SK-N-SH (cell line): Measurements from ENCODE around the gene HOXC6.

Experiments
- EP300 ChIP-seq, 2 experiments: IDR thresholded peaks; 2 replicates each; pipeline versions ENCODE4 v1.4.0 to v1.6.1; 2012; ENCODE audit warnings: borderline replicate concordance in 1 of 2, low read depth in 1 of 2, low read length in 1 of 2
- FOSL2 ChIP-seq: IDR thresholded peaks from 2 replicates; pipeline ENCODE4 v1.4.0; 2012; ENCODE audit warnings: low read depth, mild to moderate bottlenecking, moderate library complexity, borderline replicate concordance
- GABPA ChIP-seq: IDR thresholded peaks from 2 replicates; pipeline ENCODE4 v1.4.0; 2012; ENCODE audit warnings: low read depth, mild to moderate bottlenecking
- GATA2 ChIP-seq: sonication (generic); formaldehyde crosslinking; IDR thresholded peaks from 2 replicates; pipeline ENCODE4 v1.5.0; 2020; ENCODE audit warnings: mild to moderate bottlenecking, missing genetic modification reagents
- MXI1 ChIP-seq: IDR thresholded peaks from 2 replicates; pipeline ENCODE4 v1.6.1; 2012; ENCODE audit warnings: mild to moderate bottlenecking, low read depth, low read length, improper control_type of control experiment
- NFIC ChIP-seq: IDR thresholded peaks from 2 replicates; pipeline ENCODE4 v1.4.0; 2012; ENCODE audit warnings: borderline replicate concordance
- POLR2AphosphoS5 ChIP-seq: IDR thresholded peaks from 2 replicates; pipeline ENCODE4 v1.6.1; 2012; ENCODE audit warnings: low read depth, low read length
- RAD21 ChIP-seq: IDR thresholded peaks from 2 replicates; pipeline ENCODE4 v1.6.1; 2012; ENCODE audit warnings: mild to moderate bottlenecking, low read length
- RCOR1 ChIP-seq: fragments of 150-350 bp; IDR thresholded peaks from 2 replicates; pipeline ENCODE4 v1.6.1; 2017; ENCODE audit warnings: antibody characterized with exemption, low read length
- TCF12 ChIP-seq: IDR thresholded peaks from 2 replicates; pipeline ENCODE4 v1.4.0; 2012
- YY1 ChIP-seq: IDR thresholded peaks from 2 replicates; pipeline ENCODE4 v1.4.0; 2012; ENCODE audit warnings: low read depth, mild to moderate bottlenecking
- TF ChIP-seq, protein P1 (sequence below): fragments of 200-600 bp; sonication (generic); IDR thresholded peaks from 2 replicates; pipeline ENCODE4 v1.6.1; 2017; ENCODE audit warnings: antibody characterized with exemption, mild to moderate bottlenecking, moderate library complexity
- TF ChIP-seq, protein P2 (sequence below): IDR thresholded peaks from 2 replicates; pipeline ENCODE4 v1.4.0; 2012; ENCODE audit warnings: low read depth, borderline replicate concordance
- TF ChIP-seq, protein P3 (sequence below): fragments of 150-350 bp; IDR thresholded peaks from 2 replicates; pipeline ENCODE4 v1.6.1; 2017; ENCODE audit warnings: antibody characterized with exemption, low read length, low read depth, borderline replicate concordance

GRCh38 chr12:54040648-54041047, 12.4 kb downstream of the HOXC6 start:
- TF ChIP-seq RCOR1, result no peak
- TF ChIP-seq, protein P1, sequence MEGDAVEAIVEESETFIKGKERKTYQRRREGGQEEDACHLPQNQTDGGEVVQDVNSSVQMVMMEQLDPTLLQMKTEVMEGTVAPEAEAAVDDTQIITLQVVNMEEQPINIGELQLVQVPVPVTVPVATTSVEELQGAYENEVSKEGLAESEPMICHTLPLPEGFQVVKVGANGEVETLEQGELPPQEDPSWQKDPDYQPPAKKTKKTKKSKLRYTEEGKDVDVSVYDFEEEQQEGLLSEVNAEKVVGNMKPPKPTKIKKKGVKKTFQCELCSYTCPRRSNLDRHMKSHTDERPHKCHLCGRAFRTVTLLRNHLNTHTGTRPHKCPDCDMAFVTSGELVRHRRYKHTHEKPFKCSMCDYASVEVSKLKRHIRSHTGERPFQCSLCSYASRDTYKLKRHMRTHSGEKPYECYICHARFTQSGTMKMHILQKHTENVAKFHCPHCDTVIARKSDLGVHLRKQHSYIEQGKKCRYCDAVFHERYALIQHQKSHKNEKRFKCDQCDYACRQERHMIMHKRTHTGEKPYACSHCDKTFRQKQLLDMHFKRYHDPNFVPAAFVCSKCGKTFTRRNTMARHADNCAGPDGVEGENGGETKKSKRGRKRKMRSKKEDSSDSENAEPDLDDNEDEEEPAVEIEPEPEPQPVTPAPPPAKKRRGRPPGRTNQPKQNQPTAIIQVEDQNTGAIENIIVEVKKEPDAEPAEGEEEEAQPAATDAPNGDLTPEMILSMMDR, result no peak
- no peak for TF ChIP-seq YY1
- no peak for TF ChIP-seq RAD21
- no peak for TF ChIP-seq TCF12
- TF ChIP-seq MXI1, result no peak
- no peak for TF ChIP-seq GATA2 (CRISPR knock-in tag)
- TF ChIP-seq POLR2AphosphoS5, result no peak
- no peak for TF ChIP-seq GABPA
- TF ChIP-seq NFIC, result no peak
- TF ChIP-seq, protein P2, sequence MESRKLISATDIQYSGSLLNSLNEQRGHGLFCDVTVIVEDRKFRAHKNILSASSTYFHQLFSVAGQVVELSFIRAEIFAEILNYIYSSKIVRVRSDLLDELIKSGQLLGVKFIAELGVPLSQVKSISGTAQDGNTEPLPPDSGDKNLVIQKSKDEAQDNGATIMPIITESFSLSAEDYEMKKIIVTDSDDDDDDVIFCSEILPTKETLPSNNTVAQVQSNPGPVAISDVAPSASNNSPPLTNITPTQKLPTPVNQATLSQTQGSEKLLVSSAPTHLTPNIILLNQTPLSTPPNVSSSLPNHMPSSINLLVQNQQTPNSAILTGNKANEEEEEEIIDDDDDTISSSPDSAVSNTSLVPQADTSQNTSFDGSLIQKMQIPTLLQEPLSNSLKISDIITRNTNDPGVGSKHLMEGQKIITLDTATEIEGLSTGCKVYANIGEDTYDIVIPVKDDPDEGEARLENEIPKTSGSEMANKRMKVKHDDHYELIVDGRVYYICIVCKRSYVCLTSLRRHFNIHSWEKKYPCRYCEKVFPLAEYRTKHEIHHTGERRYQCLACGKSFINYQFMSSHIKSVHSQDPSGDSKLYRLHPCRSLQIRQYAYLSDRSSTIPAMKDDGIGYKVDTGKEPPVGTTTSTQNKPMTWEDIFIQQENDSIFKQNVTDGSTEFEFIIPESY, result no peak
- TF ChIP-seq EP300 (IDR thresholded peaks at IDR 0.05; ENCODE audit: borderline replicate concordance in 1 of 2, low read depth in 1 of 2, low read length in 1 of 2), result no peak
- TF ChIP-seq, protein P3, sequence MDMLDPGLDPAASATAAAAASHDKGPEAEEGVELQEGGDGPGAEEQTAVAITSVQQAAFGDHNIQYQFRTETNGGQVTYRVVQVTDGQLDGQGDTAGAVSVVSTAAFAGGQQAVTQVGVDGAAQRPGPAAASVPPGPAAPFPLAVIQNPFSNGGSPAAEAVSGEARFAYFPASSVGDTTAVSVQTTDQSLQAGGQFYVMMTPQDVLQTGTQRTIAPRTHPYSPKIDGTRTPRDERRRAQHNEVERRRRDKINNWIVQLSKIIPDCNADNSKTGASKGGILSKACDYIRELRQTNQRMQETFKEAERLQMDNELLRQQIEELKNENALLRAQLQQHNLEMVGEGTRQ, result no peak
- TF ChIP-seq FOSL2, result no peak
